ENCODE data around the gene LGI4.

Gene LGI4

DNA sequence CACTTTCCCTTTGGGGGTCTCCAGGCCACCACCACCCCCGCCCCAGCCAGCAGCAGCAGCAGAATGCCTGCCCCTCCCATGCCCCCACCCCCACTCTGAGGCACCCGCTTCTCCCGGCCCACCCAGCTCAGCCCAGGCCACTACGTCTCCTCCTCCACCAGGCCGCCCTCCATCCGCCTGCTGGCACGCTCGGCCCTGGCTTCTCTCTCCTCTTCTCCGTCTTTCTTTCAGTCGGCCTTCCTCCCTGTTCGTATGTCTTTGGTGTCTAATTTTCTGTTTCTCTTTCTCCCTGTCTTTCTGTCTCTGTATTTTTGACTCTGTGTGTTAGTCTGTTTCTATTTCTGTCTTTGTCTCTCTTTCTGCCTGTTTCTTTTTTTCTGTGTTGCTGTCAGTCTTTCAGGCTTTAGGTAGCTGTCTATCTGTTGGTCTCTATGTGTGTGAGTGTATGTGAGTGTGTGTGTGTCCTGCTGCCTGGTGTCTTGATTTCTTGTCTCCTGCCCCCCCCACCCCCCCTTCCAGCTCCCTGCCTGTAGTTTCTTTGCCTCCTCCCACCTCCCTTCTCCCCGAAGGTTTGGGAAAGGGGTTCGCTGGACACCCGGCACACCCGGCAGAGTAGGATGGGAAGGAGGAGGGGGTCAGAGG, at the start of gene LGI4:
TSS of gene LGI4 (minus strand) at position 459 of the 642 bp plus-strand sequence. CDS start at position 80, 379 bp downstream.
- DNase-seq (ENCODE audit: low read depth): peak; percentile 43

DNA sequence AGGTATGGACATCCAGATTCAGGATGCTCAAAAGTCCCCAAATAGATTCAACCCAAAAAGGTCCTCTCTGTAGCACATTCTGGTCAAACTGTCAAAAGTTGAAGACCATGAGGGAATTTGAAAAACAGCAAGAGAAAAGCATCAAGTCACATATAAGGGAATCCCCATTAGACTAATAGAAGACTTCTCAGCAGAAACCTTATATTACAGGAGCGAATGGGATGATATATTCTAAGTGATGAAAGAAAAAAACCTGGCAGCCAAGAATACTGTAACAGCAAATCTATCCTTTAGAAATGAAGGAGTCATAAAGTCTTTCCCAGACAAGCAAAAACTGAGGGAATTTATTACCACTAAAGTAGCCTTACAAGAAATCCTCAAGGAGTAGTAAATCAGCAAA, 49.4 kb upstream of the LGI4 start:
- DNase-seq (ENCODE audit: low read depth): no peak

DNA sequence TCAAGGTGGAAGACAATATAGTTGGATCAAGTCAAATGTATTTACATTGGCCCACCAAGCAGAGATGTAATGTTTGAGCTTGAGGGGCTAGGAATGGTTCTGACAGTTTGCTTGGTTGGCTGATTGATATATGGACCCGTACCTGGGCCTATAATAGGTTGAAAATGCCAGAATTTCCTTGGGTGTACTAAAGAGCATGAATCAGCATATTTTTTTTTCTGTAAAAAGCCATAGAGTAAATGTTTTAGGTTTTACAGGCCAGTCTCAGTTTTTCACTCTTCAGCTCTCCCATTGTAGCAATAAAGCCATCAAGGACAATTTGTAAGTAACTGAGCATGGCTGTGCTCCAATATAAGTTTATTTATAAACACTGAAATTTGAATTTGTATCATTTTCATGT, 46.5 kb upstream of the LGI4 start:
- no peak for DNase-seq (ENCODE audit: low read depth)

DNA sequence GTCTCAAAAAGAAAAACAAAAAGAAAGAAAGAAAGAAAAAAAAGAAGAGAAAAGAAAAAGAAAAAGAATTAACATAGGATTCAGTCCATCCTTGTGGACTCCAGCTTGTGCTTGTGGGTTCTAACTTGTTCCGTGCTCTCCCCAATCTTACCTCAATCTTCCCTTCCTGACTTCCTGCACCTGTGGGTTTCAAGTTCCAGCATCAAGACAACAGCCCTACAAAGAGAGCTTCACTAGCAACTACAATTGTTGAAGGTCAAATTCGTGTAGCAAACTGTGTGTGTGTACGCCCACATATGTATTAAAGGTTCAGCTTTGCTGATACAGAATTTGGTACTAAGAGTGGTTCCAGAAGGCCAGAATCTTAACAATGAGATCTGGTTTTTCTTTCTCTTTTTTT, 45.0 kb upstream of the LGI4 start:
- no peak for DNase-seq (ENCODE audit: low read depth)

DNA sequence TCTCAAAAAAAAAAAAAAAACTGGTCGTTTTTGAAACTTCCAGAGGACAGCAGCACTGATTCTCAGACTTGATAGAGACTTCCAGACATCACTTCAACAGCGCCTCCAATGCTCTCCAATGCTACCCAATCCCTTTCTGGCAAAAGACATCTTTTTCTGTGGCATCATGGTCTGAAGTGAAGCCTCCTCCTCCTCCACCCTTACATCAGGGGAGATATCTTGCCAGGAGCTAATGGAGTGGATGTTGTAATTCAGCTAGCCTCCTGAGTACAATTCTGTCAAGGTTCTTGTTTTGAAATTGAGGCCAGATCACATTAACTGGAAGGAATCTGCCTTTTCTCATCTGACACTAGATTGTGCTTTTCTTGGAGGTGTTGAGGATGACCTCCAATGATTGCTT, 43.8 kb upstream of the LGI4 start:
- DNase-seq (ENCODE audit: low read depth): peak; percentile 78

DNA sequence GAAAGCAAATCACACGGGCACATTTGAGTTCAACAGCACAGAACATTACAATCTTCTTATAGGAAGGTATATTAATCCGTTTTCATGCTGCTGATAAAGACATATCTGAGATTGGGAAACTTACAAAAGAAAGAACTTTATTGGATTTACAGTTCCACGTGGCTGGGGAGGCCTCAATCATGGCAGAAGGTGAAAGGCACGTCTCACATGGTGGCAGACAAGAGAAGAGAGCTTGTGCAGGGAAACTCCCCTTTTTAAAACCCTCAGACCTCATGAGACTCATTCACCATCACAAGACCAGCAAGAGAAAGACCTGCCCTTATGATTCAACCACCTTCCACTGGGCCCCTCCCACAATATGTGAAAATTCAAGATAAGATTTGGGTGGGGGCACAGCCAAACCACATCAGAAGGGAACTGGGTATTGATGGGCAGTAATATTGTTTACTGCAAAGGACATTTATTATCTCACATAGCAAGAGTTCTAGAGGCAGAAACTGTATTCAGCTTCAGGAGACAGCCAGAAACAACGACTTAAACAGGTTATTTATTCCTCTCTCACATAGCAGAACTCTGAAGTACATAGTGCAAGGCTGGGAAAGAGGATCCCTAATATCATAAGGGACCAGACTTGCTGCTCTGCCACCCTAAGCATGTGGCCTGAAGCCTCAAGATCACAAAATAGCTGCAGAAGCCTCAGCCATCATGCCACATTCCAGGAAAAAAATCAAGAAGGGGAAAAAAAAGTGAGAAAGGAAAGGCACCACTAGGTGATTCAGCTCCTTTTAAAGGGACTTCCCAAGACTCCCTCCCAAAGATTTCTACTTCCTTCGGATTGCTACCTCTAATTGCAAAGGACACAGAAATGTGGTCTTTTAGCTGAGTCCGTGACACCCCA, 42.8 kb upstream of the LGI4 start:
- DNase-seq (ENCODE audit: low read depth): no peak

DNA sequence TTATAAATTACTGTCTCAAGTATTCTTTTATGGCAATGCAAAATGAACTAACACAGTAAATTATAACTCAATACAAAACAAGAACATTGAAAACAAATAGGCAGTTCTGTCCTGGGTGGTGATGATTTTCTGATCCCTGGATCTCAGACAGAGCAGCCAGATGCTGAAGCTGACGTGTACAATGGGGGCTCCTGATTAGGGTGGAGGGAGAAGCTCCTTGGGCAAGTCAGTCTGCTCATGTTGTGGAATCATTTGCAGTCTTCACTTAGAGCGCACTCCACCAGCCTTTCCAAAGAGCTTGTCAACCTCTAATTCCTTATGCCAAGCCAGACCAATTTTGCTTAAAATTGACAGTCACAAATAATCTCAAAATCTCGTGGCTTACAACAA, 41.3 kb upstream of the LGI4 start:
- DNase-seq (ENCODE audit: low read depth): no peak

DNA sequence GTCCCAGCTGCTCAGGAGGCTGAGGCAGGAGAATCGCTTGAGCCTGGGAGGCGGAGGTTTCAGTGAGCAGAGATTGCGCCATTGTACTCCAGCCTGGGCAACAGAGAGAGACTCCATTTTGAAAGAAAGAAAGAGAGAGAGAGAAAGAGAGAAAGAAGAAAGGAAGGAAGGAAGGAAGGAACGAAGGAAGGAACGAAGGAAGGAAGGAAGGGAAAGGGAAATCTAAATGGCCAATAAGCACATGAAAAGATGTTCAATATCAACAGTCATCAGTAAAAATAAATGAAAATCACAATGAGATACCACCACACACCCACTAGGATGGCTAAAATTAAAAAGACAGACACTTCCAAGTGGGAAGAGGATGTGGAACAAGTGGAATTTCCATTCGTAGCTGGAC, 39.4 kb upstream of the LGI4 start:
- DNase-seq (ENCODE audit: low read depth): no peak

DNA sequence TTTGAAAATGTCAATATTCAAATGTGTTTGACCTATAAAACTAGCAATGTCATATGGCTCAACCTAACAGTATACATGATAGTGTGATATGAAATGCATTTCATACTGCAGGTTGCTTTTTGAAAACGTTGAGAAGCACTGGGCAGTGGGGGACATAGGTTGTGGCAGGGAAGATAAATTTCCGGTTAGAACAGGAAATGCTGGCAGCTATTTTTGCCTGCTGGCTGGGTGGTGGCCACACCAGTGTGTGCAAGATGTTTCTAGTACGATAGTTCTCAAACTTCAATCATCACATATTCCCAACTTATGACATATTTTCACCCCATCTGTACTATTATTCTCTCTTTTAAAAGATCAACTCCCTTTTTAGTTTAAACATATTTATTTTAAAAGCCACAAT, 36.9 kb upstream of the LGI4 start:
- no peak for DNase-seq (ENCODE audit: low read depth)

DNA sequence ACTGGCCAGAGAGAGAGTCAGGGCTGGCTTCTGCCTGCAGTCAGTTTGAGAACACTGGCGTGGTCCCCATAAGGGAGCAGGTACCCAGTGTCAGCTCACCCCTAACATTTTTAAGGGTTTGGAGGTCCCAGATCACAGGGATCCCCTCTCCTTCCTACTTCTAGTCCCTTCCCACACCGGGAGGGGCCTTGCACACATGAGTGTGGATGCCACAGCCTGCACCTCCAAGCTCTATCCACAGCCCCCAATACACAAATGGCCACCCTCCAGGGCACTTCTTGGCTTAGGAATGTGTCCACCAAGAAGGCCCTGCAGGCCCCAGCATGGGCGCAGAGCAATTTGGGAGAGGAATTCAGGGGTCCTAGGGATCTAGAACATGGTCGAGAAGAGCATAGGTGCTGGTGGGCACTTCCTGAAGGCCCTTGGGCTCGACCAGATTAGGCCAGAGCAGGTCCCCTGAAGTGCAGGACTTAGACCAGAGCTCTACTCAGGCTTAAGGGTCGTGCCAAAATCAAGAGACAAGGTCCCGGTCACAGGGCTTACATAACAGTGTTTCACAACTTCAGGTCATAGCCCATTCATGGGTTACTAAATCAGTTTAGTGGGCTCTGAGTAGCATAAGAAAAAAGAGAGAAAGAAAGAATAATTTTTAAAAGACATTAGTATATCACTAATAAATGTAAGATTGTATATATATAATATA, 35.7 kb upstream of the LGI4 start:
- no peak for DNase-seq (ENCODE audit: low read depth)

DNA sequence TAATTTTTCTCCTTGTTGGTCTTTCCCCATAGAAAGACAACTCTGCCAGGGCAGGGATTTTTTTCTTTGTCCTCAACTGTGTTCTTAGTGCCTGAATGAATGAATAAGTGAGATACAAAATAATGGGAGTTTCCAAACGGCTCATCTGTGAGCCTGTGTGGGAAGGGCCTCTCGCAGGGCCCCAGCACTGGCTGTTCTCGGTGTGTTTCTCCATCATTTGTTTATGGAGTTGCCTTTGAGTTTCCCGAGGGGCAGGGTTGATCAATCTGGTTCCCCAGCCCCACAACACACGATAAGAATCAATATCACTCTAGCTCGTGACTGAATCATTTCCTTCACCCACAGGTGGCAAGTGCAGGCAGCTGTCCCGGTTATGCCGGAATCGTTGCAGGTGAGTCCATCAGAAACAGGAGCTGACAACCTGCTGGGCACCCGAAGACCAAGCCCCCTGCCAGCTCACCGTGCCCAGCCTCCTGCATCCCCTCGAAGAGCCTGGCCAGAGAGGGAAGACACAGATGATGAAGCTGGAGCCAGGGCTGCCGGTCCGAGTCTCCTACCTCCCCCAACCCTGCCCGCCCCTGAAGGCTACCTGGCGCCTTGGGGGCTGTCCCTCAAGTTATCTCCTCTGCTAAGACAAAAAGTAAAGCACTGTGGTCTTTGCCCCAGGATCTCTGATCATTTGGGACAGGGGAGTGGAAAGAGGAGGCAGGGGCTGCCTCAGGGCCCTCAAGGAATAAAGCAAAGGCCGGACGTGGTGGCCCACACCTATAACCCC, 34.5 kb upstream of the LGI4 start:
- DNase-seq (ENCODE audit: low read depth): no peak

DNA sequence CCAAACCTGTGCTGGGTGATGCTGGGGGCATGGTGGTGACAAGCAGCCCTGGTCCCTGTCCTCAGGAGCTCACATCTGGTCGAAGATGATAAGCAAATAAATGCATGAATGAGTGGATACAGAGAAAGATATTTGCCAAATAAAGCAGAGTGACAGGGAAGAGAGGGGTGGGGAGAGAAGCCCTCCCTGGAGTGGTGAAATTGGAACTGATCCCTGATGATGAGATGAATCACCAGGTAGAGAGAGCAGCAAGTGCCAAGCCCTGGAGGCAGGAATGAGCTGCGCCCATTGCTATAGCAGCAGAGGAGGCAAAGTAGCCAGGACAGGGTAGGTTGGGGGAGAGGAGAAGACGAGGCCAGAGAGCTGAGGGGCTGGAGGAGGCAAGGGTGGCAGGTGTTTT, 33.3 kb upstream of the LGI4 start:
- no peak for DNase-seq (ENCODE audit: low read depth)

DNA sequence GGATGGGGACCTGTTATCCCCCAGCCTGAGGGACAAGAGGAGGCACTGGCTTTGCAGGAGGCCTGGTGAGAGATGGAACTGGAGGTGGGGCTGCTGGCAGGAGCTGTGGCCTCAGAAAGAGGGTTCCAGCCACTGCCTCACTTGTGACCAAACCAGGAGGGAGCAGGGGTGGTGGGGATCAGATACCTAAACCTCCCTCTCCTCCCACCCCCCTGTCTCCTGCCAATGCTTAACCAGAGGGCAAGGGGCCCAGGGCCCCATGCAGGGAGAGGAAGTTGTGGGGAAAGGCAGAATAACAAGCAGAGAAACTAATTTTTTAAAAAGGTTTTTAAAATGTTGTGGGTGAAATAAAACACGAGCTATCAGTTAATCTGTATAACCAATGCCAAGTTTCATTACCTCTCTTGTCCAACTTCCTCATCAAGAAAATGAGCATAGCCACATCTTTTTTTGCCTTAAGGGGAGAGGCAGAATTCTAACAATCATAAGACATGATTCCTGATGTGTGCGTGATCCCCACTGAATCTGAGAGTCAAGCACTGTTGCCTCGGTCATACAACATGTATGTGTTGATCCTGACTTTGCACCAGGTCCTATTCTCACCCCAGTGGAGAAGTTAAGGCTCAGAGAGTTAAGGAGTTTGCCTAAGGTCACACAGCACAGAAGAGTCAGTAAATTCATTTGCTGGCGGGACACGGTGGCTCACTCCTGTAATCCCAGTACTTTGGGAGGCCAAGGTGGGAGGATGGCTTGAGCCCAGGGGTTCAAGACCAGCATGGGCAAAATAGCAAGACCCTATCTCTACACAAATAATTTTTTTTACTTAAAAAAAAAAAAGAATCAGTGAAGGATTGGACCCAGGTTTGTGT, 32.6 kb upstream of the LGI4 start:
- no peak for DNase-seq (ENCODE audit: low read depth)

DNA sequence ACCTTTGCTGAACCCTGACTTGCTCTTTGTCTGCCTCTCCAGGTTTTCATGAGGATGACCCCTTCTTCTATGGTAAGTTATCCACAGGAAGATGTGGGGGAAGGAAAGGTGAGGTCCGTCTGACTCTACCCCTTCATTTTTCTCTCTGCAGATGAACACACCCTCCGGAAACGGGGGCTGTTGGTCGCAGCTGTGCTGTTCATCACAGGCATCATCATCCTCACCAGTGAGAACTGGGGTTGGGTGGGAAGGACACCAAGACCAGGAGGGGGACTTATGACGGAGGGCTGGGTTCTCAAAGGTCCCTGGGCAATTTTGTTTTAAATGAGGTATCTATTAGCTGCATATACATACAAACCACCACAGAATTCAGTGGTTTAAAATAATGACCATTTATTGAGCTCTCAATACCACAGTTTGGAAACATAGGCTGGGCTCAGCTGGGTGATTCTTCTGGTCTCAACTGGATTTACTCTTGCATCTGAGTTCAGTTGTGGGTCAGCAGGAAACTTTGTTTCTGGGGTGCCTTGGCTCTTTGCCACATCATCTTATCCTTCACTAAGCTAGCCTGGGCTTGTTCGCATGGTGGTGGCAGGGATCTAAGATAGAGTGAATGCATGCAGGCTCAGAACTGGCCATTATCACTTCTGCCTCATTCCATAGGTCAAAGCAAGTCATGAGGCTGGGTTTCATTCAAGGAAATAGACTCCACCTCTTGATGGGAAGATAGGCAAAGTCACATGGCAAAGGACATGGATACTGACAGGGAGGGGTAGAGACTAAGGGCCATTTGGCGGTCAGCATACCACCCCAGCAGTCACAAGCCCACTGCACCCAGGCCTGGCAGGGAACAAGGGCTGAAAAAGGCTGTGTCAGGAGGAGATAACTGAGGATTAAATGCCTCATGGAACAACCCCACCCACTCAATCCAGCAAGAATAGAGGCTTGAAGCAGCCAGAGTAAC, 31.5 kb upstream of the LGI4 start:
- DNase-seq (ENCODE audit: low read depth): no peak

DNA sequence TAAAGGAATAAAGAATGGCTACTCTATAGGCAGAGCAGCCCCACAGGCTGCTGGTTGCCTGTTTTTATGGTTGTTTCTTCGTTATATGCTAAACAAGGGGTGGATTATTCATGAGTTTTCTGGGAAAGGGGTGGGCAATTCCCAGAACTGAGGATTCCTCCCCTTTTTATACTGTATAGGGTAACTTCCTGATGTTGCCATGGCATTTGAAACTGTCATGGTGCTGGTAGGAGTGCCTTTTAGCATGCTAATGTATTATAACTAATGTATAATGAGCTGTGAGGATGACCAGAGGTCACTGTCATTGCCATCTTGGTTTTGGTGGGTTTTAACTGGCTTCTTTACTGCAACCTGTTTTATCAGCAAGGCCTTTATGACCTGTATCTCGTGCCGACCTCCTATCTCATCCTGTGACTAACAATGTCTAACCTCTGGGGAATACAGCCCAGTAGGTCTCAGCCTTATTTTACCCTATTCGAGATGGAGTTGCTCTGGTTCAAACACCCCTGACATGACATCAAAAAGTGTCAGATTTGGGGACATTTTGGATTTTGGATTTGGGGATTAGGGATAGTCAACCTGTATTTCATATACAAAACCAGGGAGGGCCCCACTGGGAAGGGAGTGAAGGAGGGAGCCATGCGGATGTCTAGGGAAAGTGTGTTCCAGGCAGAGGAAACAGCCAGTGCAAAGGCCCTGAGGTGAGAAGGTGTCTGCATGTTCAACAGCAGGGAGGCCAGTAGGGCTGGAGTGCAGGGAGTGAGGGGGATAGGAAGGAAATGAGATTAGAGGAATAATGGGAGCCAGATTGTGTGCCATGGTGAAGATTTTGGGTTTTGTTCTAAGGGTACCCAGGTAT, 30.6 kb upstream of the LGI4 start:
- no peak for DNase-seq (ENCODE audit: low read depth)

DNA sequence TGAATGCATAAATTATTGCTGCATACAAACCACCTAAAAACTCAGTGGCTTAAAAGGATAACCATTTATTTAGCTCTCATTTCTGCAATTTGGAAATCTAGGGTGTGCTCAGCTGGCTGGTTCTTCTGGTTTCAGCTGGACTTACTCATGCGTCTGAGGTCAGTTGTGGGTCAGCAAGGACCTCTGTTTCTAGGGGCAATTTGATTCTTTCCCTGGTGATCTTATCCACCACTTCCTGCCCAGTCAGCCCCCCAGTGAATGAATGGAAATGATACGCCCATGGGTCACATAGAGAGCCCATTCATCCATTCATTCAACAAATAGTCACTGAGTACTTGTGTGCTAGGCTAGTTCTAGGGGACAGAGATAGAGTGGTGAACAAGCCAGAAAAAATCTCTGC, 29.6 kb upstream of the LGI4 start:
- DNase-seq (ENCODE audit: low read depth): no peak

DNA sequence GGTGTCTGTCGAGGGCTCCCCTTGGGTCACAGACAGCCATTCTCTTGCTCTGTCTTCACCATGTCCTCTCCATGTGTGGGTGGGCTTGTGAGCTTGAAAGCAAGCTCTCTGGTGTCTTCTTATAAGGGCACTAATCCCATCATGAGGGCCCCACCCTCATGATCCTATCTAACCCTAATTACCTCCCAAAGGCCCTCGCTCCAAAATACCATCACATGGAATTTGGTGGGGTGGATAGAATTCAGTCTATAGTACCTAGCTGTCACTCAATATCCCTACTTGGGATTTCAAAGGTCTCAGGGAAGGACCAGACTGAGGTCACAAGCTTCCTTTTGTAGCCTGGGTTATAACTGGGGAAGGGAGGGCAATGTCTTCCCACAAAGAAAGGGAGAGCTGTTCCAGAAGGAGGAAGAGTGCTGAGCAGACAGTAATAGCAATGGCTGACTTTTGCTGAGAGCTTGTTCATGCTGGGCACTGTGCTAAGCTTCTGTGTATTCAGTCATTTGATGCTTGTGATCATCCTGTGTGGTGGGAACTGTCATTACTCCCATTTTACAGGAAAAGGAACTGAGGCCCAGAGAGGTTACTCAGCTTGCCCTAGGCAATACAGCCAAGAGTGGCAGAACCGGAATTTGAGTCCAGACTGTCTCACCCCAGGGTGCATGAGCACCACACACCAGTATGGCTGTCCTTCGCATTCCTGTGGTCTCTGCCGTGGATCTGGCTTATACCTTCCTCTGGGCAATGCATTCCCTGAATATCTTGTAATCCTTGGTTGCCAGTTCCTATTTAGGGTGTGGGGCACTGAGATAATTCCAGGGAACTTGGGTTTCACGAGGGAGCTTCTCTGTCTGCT, 27.8 kb upstream of the LGI4 start:
- peak; percentile 71 for DNase-seq (ENCODE audit: low read depth)

DNA sequence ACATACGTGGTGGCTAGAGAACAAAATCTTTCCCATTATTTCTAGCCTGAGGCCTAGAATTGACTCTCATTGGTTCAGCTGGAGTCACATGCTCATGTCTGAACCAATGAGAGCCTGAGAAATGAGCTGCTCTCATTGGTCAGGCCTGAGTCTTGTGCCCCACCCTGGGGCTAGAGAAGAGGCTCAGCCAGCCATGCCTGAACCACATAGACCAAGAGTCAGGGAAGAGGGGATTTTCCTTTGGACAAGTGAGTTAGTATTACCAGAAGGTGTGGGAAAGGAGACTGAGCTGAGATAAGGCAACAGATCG, 26.5 kb upstream of the LGI4 start:
- DNase-seq (ENCODE audit: low read depth): no peak

All from amniotic epithelial cell (primary cell).